Spinal cord (tissue), 10 donors: ENCODE data around the gene NTM. TPM values are rescaled to one million over a fixed set of nuclear protein-coding genes. Genes with fewer than 3 reads are reported as not detected.

Experiments used
- DNase-seq, 6 donors: peaks; one replicate each; pipeline versions ENCODE4 v3.0.0 to v3.0.0-alpha.2; 2013 to 2015; ENCODE audit warnings: low spot score in 6 of 6, low read depth in 4 of 6
- H3K27ac ChIP-seq: one replicate; pipeline ENCODE4 v1.5.1; 2013; ENCODE audit warnings: low read depth, low read length, control low read depth
- H3K27me3 ChIP-seq: one replicate; pipeline ENCODE4 v1.6.1; 2013; ENCODE audit warnings: low read length; ENCODE audit not compliant: control insufficient read depth, insufficient read depth
- H3K36me3 ChIP-seq: one replicate; pipeline ENCODE4 v1.6.1; 2013; ENCODE audit warnings: low read length; ENCODE audit not compliant: control insufficient read depth, insufficient read depth
- H3K4me1 ChIP-seq: one replicate; pipeline ENCODE4 v1.6.1; 2013; ENCODE audit warnings: low read length; ENCODE audit not compliant: control insufficient read depth, insufficient read depth
- H3K4me3 ChIP-seq: one replicate; pipeline ENCODE4 v1.5.1; 2013; ENCODE audit warnings: low read depth, low read length, control low read depth
- H3K9me3 ChIP-seq: one replicate; pipeline ENCODE4 v1.6.1; 2013; ENCODE audit warnings: low read length; ENCODE audit not compliant: control insufficient read depth, insufficient read depth
- WGBS: methylation state at CpG from one replicate; pipeline ENCODE4 v1.1.5; 2013; ENCODE audit warnings: missing lambda C conversion rate; ENCODE audit not compliant: insufficient coverage; 5-methylcytosine and 5-hydroxymethylcytosine counted together
- polyA plus RNA-seq, 2 donors: library from polyadenylated mRNA; unstranded; fragments of 120-200 nt; gene quantifications; one replicate each; pipeline ENCODE4 v1.2.1, GENCODE V29; 2013; ENCODE audit not compliant: insufficient read length in 2 of 2
- total RNA-seq, 2 donors: library from RNA; depleted of rRNA in 1 of 2; stranded (reverse); fragments of 120-200 nt in 1 of 2; fragments of >200 nt in 1 of 2; gene quantifications; one replicate each; pipeline versions ENCODE4 v1.2.3 to v1.2.4, GENCODE V29; 2013 to 2014
- donor health status: healthy.

The NTM gene
- total and polyA plus RNA-seq, 4 donors, result 69.3 to 181 (median 155) TPM

GRCh38 chr11:132196928-132197327, 826.5 kb downstream of the NTM start:
- H3K27me3 ChIP-seq, result no peaks in the 10 kb centered on the region
- no peak overlapping the region for H3K4me3 ChIP-seq
- H3K27ac ChIP-seq, result no peak overlapping the region
- no peaks in the 10 kb centered on the region for H3K36me3 ChIP-seq
- H3K4me1 ChIP-seq, result no peaks in the 10 kb centered on the region
- DNase-seq, result no peak
- H3K9me3 ChIP-seq, result no peaks in the 10 kb centered on the region
- WGBS, result 91% methylated on average over 1 of the region's 1 CpG

- WGBS, result 59% methylated on average over 6 of the region's 6 CpGs
These were observed 830.0 kb downstream of the NTM start for GRCh38 chr11:132200353-132200936.

GRCh38 chr11:132202621-132203020, 832.2 kb downstream of the NTM start:
- 73% methylated on average over 2 of the region's 3 CpGs for WGBS
- no peaks in the 10 kb centered on the region for H3K36me3 ChIP-seq
- no peak overlapping the region for H3K27ac ChIP-seq
- no peaks in the 10 kb centered on the region for H3K4me1 ChIP-seq
- H3K27me3 ChIP-seq, result no peaks in the 10 kb centered on the region
- H3K9me3 ChIP-seq, result no peaks in the 10 kb centered on the region
- no peak for DNase-seq
- H3K4me3 ChIP-seq, result no peak overlapping the region

More at GRCh38 chr11:132200353-132200936, 830.0 kb downstream of the NTM start:
- no peaks in the 10 kb centered on the region for H3K9me3 ChIP-seq
- no peaks in the 10 kb centered on the region for H3K36me3 ChIP-seq
- no peaks in the 10 kb centered on the region for H3K27me3 ChIP-seq
- DNase-seq, result peak in 1 of 6 donors; percentile 81
- no peaks in the 10 kb centered on the region for H3K4me1 ChIP-seq
- H3K4me3 ChIP-seq, result no peak overlapping the region
- no peak overlapping the region for H3K27ac ChIP-seq

GRCh38 chr11:132205006-132205405, 834.6 kb downstream of the NTM start:
- no peak overlapping the region for H3K27ac ChIP-seq
- H3K36me3 ChIP-seq, result no peaks in the 10 kb centered on the region
- no peak overlapping the region for H3K4me3 ChIP-seq
- no peaks in the 10 kb centered on the region for H3K9me3 ChIP-seq
- no peaks in the 10 kb centered on the region for H3K4me1 ChIP-seq
- DNase-seq, result no peak
- H3K27me3 ChIP-seq, result no peaks in the 10 kb centered on the region
- WGBS, result 88% methylated on average over 4 of the region's 4 CpGs

- no peak overlapping the region for H3K27ac ChIP-seq
- H3K4me1 ChIP-seq, result no peaks in the 10 kb centered on the region
- 80% methylated on average over 2 of the region's 3 CpGs for WGBS
- no peak for DNase-seq
- no peaks in the 10 kb centered on the region for H3K36me3 ChIP-seq
- H3K4me3 ChIP-seq, result no peak overlapping the region
- no peaks in the 10 kb centered on the region for H3K9me3 ChIP-seq
- H3K27me3 ChIP-seq, result no peaks in the 10 kb centered on the region
These were observed 835.1 kb downstream of the NTM start for GRCh38 chr11:132205496-132205895.

- no peaks in the 10 kb centered on the region for H3K4me1 ChIP-seq
- H3K27me3 ChIP-seq, result no peaks in the 10 kb centered on the region
- H3K9me3 ChIP-seq, result no peaks in the 10 kb centered on the region
- H3K36me3 ChIP-seq, result no peaks in the 10 kb centered on the region
- no peak overlapping the region for H3K27ac ChIP-seq
- no peak for DNase-seq
- no peak overlapping the region for H3K4me3 ChIP-seq
- 100% methylated on average over 2 of the region's 5 CpGs for WGBS
These were observed 836.6 kb downstream of the NTM start for GRCh38 chr11:132206993-132207392.

- 93% methylated on average over 2 of the region's 6 CpGs for WGBS
- DNase-seq, result peak in 1 of 6 donors; percentile 52
- no peaks in the 10 kb centered on the region for H3K4me1 ChIP-seq
- no peak overlapping the region for H3K27ac ChIP-seq
- no peaks in the 10 kb centered on the region for H3K27me3 ChIP-seq
- H3K4me3 ChIP-seq, result no peak overlapping the region
- H3K36me3 ChIP-seq, result no peaks in the 10 kb centered on the region
- H3K9me3 ChIP-seq, result no peaks in the 10 kb centered on the region
These were observed 838.2 kb downstream of the NTM start for GRCh38 chr11:132208477-132209055.

GRCh38 chr11:132211479-132211878, 841.1 kb downstream of the NTM start:
- Histone ChIP-seq H3K9me3 (no peaks in the 10 kb centered on the region), H3K4me1 (peaks cover 4% of the 10 kb centered on the region), H3K36me3 (no peaks in the 10 kb centered on the region), H3K27me3 (no peaks in the 10 kb centered on the region), H3K4me3 (no peak overlapping the region), H3K27ac (no peak overlapping the region)
- DNase-seq, result no peak
- WGBS, result 96% methylated on average over 2 of the region's 3 CpGs

- Histone ChIP-seq H3K9me3 (no peaks in the 10 kb centered on the region), H3K4me1 (peaks cover 7% of the 10 kb centered on the region), H3K36me3 (no peaks in the 10 kb centered on the region), H3K27ac (no peak overlapping the region), H3K4me3 (no peak overlapping the region), H3K27me3 (no peaks in the 10 kb centered on the region)
- 54% methylated on average over 2 of the region's 5 CpGs for WGBS
- DNase-seq, result peak in 1 of 6 donors; percentile 81
These were observed 847.4 kb downstream of the NTM start for GRCh38 chr11:132217856-132218255.

- no CpG with 5 or more reads among the region's 1 CpG for WGBS
- Histone ChIP-seq H3K36me3 (no peaks in the 10 kb centered on the region), H3K9me3 (no peaks in the 10 kb centered on the region), H3K4me1 (peaks cover 3% of the 10 kb centered on the region), H3K4me3 (no peak overlapping the region), H3K27ac (no peak overlapping the region), H3K27me3 (no peaks in the 10 kb centered on the region)
- no peak for DNase-seq
These were observed 850.1 kb downstream of the NTM start for GRCh38 chr11:132220474-132220873.
